ENCODE measurements around the gene SHANK1.

- no peak for TF ChIP-seq POLR2AphosphoS5 (IDR thresholded peaks at IDR 0.05)
- TF ChIP-seq CTCF (IDR thresholded peaks at IDR 0.05): no peak
These were observed 8.4 kb downstream of the SHANK1 start for GRCh38 chr19:50711196-50711595.

All from suprapubic skin (tissue), 3 donors.